Mucosa of descending colon (tissue), 3 donors: ENCODE measurements around the gene TBC1D13. TPM values are rescaled to one million over a fixed set of nuclear protein-coding genes. Genes with fewer than 3 reads are reported as not detected.
"Not testable (repeated sequence)": the region's sequence is repeated elsewhere in the genome, so short reads cannot be mapped to it uniquely, and the experiment has no call there.

ENCODE experiments used
- ATAC-seq: fragments of 200-7000 bp; cut with Tn5 transposase; one replicate; pipeline ENCODE4 v1.9.1; 2020; ENCODE audit warnings: mild to moderate bottlenecking, moderate library complexity
- DNase-seq, 3 donors: peaks; one replicate each; pipeline ENCODE4 v3.0.0-alpha.2; 2020
- H3K36me3 ChIP-seq: fragments of 200-600 bp; one replicate; pipeline ENCODE4 v1.8.0; 2021; ENCODE audit warnings: low read depth, mild to moderate bottlenecking
- H3K4me1 ChIP-seq: fragments of 200-600 bp; one replicate; pipeline ENCODE4 v1.8.0; 2021; ENCODE audit warnings: low read depth, mild to moderate bottlenecking
- H3K4me3 ChIP-seq: fragments of 200-600 bp; one replicate; pipeline ENCODE4 v1.8.0; 2021; ENCODE audit warnings: mild to moderate bottlenecking
- H3K9me3 ChIP-seq: fragments of 200-600 bp; one replicate; pipeline ENCODE4 v1.8.0; 2021; ENCODE audit warnings: mild to moderate bottlenecking
- CTCF ChIP-seq: fragments of 200-600 bp; IDR thresholded peaks from one replicate; pipeline ENCODE4 v1.8.0; 2022; ENCODE audit warnings: antibody characterized with exemption, mild to moderate bottlenecking
- intact Hi-C, 2 donors: fragments of 100-400 bp; cut with DNase I in 1 of 2; cut with micrococcal nuclease in 1 of 2; formaldehyde crosslinking; loops; one replicate each; pipeline versions ENCODE4 v1.11.0 to v1.11.1; 2022; cut with DNase I, micrococcal nuclease
- total RNA-seq, 3 donors: library from RNA; stranded (reverse); fragmentation: NEBNext Ultra II Directional in 2 of 3; extraction: Animal tissue kit (Norgen Biotek cat#: 25700) in 2 of 3; gene quantifications; one replicate each; pipeline versions ENCODE4 v1.2.1 to v1.2.4, GENCODE V29; 2021 to 2023
- donor health status: DM: no; HTN: no; CAD: no; lungs with moderate emphysema.
- donor health status: DM: no; HTN: no; CAD: no.
- donor health status: DM: no; HTN: yes; CAD: no.

The TBC1D13 gene
- total RNA-seq, 3 donors from 2014 or later: 20.6 to 30.6 (median 25.9) TPM

- no peaks in the 10 kb centered on the region for H3K36me3 ChIP-seq
- DNase-seq (no peak), ATAC-seq (no peak)
- no peak for TF ChIP-seq CTCF
- H3K9me3 ChIP-seq: no peaks in the 10 kb centered on the region
- H3K4me1 ChIP-seq: no peaks in the 10 kb centered on the region
- no peak overlapping the region for H3K4me3 ChIP-seq
- intact Hi-C loops: no loop called here
Observed at GRCh38 chr9:128840524-128840923, 53.5 kb downstream of the TBC1D13 start.

- DNase-seq (no peak), ATAC-seq (no peak)
Observed at GRCh38 chr9:128841694-128842492, 54.8 kb downstream of the TBC1D13 start.

GRCh38 chr9:128843171-128843570 lies 56.1 kb downstream of the TBC1D13 start:
- H3K4me3 ChIP-seq, H3K4me1 ChIP-seq, H3K36me3 ChIP-seq, H3K9me3 ChIP-seq, intact Hi-C loops, ATAC-seq, DNase-seq: not testable (repeated sequence)

More at GRCh38 chr9:128841694-128842492, 54.8 kb downstream of the TBC1D13 start:
- no peak overlapping the region for H3K4me3 ChIP-seq
- intact Hi-C loops: no loop called here
- TF ChIP-seq CTCF: no peak
- no peaks in the 10 kb centered on the region for H3K36me3 ChIP-seq
- H3K4me1 ChIP-seq: no peaks in the 10 kb centered on the region
- no peaks in the 10 kb centered on the region for H3K9me3 ChIP-seq

- no peak for DNase-seq
Observed at GRCh38 chr9:128845186-128845931, 58.3 kb downstream of the TBC1D13 start.

GRCh38 chr9:128846680-128847030 lies 59.6 kb downstream of the TBC1D13 start:
- Histone ChIP-seq H3K4me3 (no peak overlapping the region), H3K9me3 (peaks cover 8% of the 10 kb centered on the region), H3K36me3 (no peaks in the 10 kb centered on the region), H3K4me1 (no peaks in the 10 kb centered on the region)
- ATAC-seq (no peak), DNase-seq (no peak)
- no peak for TF ChIP-seq CTCF
- intact Hi-C loops: no loop called here

More at GRCh38 chr9:128845186-128845931, 58.3 kb downstream of the TBC1D13 start:
- no peak for TF ChIP-seq CTCF
- Histone ChIP-seq H3K4me1 (no peaks in the 10 kb centered on the region), H3K36me3 (no peaks in the 10 kb centered on the region), H3K4me3 (no peak overlapping the region), H3K9me3 (peaks cover under 1% of the 10 kb centered on the region)
- intact Hi-C loops: no loop called here
- ATAC-seq: no peak

GRCh38 chr9:128847803-128848202 lies 60.8 kb downstream of the TBC1D13 start:
- Histone ChIP-seq H3K4me1 (no peaks in the 10 kb centered on the region), H3K4me3 (no peak overlapping the region), H3K9me3 (peaks cover 8% of the 10 kb centered on the region), H3K36me3 (no peaks in the 10 kb centered on the region)
- no peak for TF ChIP-seq CTCF
- DNase-seq (no peak), ATAC-seq (no peak)
- intact Hi-C loops: no loop called here

GRCh38 chr9:128851024-128851423 lies 64.0 kb downstream of the TBC1D13 start:
- H3K9me3 ChIP-seq, H3K36me3 ChIP-seq, DNase-seq, H3K4me1 ChIP-seq, H3K4me3 ChIP-seq, ATAC-seq, intact Hi-C loops: not testable (repeated sequence)
